Limb (tissue), 2 donors: Measurements from ENCODE around the gene NELFCD.
"Not testable (repeated sequence)": the region's sequence is repeated elsewhere in the genome, so short reads cannot be mapped to it uniquely, and the experiment has no call there.

Experiments used
- DNase-seq, 2 donors: peaks; one replicate each; pipeline ENCODE4 v3.0.0-alpha.2; 2016; ENCODE audit errors: extremely low spot score in 2 of 2

The NELFCD gene

DNA sequence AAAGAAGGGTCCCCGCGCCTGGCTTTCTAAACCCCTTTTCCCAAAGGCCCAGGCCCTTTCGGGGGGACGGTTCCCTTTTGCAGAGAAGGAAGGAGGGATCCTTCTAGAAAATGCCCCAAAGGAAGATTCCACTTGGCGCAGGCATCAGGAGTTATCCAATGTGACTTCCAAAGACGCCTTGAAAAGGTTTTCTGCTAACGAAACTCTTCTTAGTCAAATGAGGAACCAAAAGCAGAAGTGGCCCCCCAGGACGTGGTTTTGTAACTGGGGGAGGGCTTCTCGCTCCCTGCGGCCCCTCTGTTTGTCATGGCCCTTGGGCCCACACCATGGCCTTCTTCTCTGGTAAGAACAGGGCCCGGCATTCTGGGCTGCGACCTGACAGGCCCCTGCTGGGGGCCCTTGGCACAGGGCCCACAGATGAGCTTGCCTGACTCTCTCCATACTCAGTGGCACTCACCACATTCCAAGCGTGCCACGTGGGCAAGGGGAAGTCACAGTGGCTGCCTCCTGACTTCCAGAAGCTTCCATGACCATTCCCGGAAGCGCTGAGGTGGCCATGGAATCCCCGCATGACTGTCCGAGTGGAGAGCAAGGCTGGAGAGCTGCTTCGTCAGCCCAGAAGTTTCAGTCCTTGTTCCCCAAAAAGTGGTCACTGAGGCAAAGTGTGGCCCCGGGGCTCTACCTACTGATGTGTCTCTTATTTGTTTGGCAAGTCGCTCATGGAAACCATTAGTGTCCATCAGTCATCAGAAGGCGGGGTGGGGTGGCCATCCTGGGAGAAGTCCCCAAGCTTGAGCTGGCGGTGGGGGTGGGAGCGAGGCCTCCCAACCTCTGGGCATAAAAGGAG lies 26.8 kb downstream of the NELFCD start:
- no peak for DNase-seq

DNA sequence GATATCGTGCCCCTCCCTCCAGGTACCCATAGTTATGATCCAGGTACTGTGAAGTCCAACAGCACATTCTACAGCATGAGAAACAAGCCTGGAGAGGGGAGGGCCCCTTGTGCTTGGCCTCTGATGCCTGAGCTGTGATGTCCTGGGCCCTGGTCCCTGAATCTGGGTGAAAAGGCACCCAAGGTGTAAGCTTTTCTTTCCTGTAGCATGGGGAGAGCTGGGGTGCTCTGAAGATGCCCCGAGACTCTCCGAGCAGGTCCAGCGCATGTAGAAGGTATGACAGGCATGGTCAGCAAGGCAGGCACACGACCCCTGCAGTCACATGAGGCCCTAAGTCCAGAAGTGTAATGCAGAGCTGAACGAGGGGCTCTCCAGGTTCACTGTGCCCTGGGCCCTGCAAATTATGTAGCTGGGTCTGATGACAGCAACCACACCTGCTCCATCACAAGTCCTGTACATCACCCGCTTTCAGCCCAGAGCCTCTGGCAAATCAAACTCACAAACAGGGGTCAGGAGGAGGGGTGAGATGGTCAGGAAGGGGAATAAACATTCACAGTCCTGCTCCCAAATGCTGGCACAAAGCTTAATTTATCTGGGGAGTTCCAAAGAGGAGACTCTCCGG lies 27.8 kb downstream of the NELFCD start:
- no peak for DNase-seq

DNA sequence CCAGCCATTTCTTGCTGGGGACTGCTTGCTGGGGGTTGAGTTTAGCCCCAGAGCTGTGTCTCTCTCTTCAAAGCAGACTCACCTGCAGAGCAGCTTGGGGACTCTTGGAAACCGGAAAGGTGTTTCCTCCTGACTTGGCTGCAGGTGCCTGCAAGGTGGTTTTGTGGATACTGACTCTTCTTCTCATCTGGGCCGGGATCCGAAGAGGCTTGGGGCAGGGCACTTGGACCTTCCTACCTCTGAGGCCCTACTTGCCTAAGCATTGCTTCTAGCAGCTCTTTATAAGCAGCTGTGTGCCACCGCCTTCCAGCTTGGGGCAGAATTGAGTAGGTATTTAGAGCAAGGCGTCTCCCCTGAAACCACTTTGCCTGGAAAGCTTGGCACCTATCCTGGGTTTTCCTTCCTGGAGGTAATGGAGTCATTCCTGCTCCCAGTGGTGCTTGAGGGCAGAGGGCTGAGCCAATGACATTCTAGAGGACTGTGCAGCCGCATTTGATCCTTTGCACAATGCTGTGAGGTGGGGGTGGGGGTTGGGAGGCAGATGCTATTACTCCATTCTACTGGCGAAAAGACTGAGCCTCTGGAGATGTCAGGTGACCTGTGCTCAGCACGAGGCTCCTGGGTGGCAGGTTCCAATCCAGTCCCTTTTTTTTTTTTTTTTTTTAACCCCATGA lies 29.4 kb downstream of the NELFCD start:
- DNase-seq, result no peak

DNA sequence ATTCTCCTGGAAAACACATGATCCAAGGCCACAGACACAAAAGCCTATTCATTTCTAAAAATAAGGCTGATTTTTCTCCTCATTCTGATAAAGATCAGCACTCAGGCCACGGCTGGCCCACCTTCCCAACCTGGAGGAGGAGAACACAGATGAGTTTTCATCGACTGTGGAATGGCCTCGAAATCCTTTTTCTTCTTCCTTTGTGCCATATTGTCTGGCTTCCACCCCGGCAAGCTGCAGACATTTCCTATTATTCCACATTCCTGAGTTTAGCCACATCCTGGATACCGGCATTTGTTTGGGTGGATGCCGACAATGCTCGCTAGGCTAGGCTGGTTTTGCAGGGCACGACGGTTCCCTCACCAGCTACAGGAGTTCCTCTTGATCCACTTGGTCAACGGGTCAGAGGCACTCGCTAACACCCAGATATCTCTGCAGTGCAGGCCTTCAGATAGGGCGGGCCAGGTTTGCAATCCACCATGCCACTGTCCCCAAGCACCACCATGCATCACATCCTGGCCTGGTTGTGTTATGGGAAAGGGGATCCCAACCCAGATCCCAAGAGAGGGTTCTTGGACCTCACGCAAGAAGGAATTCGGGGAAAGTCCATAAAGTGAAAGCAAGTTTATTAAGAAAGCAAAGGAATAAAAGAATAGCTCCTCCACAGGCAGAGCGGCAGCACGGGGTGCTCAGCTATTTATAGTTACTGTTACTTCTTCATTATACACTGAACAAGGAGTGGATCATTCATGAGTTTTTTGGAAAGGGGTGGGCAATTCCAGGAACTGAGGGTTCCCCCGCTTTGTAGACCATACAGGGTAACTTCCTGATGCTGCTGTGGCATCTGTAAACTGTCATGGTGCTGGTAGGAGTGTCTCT lies 30.2 kb downstream of the NELFCD start:
- peak in 1 of 2 donors; percentile 50 for DNase-seq

DNA sequence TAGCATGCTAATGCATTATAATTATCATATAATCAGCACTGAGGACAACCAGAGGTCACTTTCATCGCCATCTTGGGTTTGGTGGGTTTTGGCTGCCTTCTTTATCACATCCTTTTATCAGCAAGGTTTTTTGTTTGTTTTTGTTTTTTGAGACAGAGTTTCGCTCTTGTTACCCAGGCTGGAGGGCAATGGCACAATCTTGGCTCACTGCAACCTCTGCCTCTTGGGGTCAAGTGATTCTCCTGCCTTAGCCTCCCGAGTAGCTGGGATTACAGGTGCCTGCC lies 30.8 kb downstream of the NELFCD start:
- not testable (repeated sequence) for DNase-seq

DNA sequence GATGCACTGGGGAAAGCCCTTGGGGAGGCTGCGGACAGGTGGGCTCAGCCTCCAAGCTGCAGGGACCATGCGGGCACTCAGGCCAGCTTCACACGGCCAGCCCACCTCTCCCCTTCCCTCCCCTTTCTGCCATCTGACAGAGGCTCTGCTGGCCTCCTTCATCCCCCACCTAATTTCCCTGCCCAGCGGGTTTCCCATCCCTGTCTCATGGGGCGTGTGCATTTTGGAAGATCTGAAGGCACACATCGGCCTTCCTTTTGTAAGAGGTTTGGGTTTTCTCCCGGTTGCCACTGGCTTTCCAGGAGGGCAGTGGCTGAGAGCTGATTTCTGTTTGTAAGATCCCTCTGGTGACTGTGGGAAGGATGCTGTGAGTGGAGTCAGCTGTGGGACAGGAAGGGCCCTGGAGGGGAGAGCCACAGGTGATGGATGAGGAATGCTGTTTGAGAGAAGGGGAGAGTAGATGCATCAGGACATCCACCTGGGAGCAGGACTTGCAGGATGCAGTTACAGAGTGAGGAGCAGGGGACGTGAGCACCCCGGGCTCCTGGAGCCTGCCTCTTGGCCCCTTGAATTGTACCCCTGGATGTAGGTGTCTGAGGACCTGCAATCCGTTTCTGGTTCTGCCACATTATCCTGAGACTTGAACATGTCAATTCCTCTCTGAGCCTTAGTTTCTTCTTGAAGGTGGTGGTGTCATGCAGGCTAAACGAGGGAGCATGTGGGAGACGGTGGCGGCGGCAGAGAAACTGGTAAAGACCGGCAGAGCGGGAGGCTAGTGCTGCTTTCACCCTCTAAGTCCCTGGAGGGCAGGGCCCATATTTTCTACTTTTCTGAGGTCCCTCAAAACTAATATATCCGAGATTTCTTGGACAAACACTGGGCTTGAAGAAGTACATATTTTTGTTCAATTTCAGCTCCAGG lies 32.2 kb downstream of the NELFCD start:
- no peak for DNase-seq

DNA sequence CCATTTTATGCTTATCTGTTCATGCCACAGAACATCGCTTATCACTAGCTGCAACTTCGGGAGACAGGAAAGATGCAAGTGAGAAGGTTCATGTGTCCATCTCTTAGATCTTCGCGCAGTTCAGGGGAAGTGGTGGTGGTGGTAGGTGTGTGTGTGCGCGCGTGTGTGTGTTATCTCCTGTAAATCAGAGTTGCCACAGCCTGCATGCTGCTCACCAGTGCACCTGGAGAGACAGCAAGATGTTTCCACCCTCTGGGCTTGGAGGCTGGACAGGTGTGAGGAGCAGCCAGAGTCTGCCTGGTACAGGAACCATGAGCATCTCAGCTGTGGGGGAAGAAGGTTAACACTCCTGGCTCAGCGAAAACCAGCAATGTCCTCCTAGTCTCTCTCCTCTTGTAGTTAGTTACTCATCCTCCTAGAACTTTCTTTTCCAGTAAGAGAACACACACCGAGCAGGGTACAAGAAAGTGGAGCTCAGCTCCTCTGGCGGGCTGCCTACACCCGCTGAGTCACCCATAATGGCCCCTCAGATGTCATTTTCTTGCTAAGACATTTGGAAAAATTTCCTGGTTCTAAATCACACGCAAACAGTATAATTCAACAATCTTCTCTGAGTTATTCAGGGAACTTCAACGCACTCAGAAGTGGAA lies 33.0 kb downstream of the NELFCD start:
- no peak for DNase-seq

DNA sequence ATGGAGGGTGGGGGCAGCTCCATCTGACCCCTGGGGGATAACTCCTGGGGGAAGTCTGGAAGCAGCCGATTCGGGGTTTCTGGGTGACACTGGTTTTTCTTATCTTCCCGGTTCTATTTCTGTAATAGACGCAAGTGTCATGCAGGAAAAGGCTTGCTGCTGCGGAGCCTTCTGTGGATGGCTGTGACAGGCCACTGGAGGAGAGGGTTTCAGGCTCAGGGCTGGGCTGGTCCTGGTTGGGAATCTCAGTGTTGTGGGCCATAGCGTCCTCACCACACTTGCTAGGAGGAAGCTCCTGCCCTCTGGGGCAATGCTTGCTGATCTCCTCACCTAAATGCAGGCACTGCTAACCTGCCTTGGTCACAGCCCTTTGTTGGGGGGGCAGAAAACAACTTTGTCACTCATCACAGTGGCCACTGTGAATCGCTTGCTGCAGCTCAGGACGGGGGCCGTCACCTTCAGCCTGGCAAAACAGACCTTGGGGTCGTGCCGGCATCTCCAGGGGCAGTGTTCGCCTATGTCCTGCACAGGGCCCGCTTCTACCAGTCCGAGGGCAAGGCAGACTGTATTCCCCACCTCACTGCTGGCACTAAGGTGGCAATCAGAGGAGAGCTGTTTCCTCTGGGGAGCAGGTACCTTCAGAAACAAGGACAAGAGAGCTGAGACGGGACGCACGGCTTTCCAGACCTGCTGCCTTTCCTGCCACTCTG lies 33.8 kb downstream of the NELFCD start:
- DNase-seq, result no peak

DNA sequence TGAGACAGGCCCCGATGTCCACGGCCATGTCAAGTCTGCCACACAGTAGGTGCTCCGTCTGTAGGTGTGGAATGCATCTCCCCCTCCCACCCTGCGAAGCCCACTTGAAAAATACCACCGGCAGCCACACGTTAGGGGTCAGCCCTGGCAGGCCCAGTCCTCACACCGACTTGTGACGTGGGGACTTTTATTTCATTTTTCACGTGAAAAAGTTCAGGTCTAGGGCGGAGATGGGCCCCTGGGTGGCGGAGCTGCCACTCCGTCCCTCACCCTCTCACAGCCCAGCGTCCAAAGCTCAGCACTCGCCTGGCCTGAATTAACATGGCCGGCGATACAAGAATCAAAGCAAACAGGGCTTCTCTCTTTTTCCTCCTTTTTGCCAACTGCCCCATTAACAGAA lies 34.4 kb downstream of the NELFCD start:
- DNase-seq, result no peak

DNA sequence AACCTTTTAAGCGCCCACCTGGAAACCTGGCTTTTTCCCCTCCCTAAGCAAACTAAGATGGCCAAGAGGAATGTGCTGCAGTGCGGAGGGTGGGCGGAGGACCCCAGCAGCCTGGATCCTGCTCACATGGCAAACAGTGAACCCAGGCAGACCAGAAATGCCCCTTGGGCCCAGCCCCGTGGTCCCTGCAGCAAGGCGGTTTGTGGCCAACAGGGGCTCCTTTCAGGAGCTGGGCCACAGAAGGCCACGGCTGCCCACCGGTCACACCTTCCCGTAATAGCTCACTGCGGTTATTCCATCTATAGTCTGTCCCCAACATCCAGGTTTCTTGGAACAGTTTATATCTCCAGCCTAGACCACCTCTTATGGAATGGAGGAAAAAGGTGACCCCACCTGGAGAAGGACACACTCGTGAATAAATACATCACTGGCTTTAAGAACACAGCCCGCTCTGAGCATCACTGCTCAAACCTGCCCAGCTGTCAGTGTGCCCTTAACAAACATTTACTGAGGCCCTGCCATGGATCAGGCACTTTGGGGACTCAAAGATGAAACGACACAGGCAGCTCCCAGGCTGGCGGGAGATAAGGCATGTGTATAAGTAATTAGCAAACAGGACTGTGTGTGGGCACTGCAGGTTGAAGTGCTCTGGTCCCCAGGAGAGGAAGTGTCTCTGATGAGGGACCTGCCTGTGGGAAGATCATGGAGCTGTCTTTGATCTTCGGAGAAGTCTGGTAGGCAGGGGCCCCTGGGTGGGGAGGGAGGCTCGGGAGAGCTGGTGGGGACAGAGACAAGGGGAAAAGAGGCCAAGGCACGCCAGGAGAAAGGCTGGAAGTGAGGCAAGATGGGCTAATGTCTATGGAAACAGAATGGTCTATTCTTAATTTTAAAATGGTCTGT lies 35.0 kb downstream of the NELFCD start:
- DNase-seq, result no peak

DNA sequence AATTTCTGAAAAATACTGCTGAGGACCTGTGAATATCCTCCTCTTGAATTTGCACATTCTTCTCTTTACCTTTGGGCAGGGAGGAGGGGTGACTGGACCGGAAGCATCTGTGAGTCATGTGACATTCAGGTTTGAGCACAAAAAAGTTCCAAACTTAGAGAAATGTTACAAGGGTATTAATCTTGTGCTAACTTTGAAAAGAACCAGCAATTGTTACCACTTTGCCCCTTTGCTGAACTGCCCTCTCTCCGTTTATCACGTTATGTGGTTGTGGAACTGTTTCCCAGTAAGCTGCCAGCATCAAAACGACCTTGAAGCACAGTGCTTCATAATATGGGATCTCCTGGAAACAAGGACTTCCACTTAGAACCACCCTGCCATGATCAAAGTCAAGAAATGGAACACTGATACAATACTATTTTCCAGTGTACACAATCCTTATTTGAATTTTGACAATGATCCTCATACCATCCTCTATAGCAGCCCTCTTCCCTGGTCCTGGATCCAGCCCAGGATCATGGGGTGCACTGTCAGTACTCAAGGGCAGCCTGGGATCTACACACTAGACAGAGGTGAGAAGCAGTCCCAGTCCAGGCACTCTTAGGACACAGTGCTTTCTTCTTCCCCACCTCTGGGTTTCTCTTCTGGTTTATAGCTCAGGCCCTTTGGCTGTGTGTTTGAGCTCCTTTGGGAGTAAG lies 35.9 kb downstream of the NELFCD start:
- no peak for DNase-seq

DNA sequence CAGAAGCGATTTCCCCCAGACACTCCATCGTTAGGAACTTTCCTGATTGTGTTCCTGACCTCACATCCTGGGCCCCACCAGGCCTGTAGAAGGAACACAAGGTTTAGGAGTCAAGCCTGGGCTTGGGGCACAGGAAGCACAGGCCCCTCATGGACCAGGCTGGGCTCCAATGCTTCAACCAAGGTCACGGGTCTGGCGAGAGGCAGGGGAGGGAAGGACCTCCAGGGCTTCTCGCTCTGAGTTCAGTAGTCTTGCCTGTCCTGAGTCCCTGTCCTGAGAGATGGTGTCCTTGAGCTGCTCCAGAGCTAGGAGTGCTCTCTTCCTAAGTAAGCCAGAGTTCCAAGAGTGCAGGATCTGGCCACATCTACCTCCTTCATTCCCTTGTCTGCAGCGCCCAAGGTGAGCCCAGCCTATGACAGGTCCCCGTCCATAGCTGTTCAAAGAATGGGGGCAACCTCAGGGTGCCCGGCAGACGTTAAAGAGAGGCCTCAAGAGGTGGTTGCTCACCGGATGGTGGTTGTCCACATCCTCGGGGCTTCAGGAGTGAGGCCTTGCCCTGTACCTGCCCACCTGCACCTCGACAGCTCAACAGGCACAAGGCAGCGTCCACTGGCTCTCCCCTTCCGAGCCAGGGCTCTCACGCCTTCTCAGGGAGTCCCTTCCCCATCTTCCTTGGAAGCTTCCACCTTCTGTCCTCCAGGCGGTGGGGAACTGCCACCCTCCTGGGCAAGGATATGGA lies 36.6 kb downstream of the NELFCD start:
- no peak for DNase-seq

DNA sequence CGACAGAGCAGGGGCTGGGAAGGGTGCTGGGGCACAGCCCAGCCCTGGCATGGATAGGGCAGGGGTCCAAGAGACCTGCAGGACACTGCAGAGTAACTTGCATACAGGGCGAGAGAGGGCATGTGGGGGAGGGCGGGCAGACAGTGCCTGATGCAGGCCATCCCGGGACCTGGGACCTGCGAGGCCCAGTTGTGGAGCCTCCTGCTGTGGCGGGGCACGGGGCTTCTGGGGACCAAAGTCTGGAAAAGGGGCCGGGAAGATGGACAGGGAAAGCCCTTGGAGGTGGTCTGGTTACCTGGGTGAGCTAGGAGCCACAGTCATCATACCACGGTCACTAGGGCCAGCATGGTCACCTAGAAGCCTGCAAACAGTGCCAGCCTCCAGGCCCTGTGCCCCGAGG lies 37.8 kb downstream of the NELFCD start:
- no peak for DNase-seq

DNA sequence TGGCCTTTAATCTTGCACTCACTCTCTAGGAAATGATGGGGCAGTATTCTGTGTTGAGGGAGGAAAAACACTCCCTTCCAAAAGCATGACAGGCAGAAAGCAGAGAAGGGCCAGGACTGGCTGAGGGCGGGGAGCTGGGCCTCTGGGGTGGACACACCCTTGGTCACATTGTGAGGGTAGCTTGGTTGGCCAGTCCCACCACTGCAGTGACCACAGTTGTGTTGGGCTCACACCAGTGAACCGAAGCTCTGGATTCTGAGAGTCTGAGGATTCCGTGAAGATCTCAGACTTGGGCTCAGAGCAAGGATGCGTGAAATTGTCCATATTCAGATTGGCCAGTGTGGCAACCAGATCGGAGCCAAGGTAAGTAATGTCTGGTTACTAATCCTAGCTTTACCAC lies 38.2 kb downstream of the NELFCD start, which contains the start of gene TUBB1:
TUBB1 (plus strand) TSS at position 213 of the 400 bp plus-strand sequence; CDS start at position 307, 94 bp downstream.
- DNase-seq, result no peak

DNA sequence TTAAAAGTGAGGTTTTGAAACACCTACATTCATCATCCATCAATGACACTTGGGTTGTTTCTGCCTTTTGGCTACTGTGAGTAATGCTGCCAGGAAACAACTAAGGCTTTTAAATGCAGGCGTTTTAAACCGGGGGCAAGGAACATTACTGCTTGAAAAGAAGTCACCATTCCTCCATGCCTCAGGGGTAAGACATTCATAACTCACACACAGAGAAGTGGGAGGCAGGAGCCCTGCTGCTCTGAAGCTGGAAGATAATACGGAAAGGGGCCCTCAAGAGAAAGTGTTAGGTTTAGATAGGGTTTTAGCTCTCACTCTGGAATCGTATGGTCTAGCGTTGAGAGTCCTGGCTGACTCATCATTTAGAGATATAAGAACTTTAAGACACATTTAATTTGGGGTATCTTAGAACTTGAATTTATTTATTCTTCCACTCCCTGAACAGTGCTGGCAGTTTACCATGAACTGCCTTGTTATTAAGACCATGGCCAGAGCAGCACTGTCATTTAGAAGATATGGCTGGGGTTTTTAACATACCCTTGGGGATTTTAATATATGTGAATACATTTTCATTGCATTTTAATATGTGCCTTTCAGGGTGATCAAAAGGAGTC lies 40.0 kb downstream of the NELFCD start:
- no peak for DNase-seq

DNA sequence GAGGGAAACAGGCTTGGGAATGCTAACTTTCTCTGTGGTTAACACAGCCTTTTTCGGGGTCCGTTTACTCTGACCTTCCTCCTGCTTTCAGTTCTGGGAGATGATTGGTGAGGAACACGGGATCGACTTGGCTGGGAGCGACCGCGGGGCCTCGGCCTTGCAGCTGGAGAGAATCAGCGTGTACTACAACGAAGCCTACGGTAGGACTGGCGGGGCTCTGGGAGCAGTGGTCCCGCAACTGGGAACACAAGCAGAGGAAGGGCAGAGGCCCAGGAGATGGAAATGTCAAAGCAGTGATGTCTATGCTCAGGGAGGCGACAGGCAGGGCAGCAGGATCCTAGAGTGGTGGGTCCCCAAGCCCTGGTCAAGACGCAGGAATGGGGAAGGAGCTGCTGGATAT lies 41.7 kb downstream of the NELFCD start:
- no peak for DNase-seq

DNA sequence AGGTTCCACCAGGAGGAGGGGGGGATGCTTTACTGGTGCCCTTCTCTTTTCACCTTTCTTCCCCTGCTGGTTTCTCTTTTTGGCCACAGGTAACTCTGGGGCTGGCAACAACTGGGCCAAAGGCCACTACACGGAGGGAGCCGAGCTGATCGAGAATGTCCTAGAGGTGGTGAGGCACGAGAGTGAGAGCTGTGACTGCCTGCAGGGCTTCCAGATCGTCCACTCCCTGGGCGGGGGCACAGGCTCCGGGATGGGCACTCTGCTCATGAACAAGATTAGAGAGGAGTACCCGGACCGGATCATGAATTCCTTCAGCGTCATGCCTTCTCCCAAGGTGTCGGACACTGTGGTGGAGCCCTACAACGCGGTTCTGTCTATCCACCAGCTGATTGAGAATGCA lies 42.6 kb downstream of the NELFCD start:
- no peak for DNase-seq
